DMS79 treated with DMSO at 0.1 percent for 48 hours (cell line): ENCODE data around the gene NEURL1B.

Experiments used
- DNase-seq: peaks from one replicate; lab custom pipeline; 2025; lab: John Stamatoyannopoulos, UW

NEURL1B gene

GRCh38 chr5:172678902-172679301 is 37.8 kb downstream of the NEURL1B start:
- DNase-seq: peak; percentile 11

GRCh38 chr5:172679628-172680212 is 38.7 kb downstream of the NEURL1B start:
- no peak for DNase-seq

- DNase-seq: no peak
These were observed 39.9 kb downstream of the NEURL1B start for GRCh38 chr5:172680921-172681320.

DNA sequence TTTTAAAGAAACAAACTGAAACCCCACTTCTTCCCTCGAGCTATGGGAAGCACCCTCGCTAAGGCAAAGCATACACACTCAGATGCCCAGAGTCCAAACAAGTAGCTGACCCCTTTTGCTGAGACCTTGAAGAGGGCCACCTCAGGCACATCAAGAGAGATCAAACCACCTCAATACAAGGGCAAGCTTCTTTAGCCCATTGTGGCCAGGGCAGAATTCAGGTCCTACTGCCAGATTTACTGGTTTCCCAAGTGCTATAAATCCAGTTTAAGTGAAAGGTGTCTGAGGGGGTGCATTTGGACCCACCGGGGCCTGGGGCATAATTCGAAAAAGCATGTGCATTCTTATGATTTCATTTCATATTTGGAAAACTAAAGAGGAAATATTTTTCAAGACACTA is 40.4 kb downstream of the NEURL1B start:
- DNase-seq: no peak

DNA sequence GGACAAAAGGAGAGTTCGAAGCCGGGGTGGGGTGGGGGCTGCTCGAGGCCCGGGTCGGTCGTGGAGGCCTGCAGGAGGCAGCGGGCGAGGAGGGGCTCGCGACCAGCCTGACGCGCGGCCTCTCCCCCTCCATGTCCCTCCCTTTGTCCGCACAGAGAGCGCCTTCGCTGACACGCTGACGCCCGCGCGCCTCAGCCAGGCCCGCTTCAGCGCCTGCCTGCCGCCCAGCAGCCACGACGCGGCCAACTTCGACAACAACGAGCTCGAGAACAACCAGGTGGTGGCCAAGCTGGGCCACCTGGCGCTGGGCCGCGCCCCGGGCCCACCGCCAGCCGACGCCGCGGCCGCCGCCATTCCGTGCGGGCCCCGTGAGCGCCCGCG is 42.2 kb downstream of the NEURL1B start:
- DNase-seq: no peak

DNA sequence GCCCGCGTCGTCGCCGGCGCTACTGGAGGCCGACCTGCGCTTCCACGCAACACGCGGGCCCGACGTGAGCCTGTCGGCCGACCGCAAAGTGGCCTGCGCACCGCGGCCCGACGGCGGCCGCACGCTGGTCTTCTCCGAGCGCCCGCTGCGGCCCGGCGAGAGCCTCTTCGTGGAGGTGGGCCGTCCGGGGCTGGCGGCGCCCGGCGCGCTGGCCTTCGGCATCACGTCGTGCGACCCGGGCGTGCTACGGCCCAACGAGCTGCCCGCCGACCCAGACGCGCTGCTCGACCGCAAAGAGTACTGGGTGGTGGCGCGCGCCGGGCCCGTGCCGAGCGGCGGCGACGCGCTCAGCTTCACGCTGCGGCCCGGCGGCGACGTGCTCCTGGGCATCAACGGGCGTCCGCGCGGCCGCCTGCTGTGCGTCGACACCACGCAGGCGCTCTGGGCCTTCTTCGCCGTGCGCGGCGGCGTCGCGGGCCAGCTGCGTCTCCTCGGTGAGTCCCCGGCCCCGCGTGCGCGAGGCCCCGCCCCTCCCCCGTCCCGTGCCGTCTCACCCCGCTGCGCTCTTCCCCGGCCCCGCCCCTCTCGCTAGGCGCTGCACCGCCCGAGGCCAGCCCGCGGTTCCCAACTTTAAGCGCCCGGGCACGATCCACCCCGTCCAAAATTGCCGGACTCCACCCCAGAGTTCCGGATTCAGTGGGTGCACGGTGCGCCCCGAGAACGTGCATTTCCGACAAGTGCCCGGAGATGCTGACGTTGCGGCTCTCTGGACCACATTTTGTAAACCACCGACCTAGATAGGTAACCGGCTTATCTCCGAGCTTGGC is 42.8 kb downstream of the NEURL1B start:
- no peak for DNase-seq

DNA sequence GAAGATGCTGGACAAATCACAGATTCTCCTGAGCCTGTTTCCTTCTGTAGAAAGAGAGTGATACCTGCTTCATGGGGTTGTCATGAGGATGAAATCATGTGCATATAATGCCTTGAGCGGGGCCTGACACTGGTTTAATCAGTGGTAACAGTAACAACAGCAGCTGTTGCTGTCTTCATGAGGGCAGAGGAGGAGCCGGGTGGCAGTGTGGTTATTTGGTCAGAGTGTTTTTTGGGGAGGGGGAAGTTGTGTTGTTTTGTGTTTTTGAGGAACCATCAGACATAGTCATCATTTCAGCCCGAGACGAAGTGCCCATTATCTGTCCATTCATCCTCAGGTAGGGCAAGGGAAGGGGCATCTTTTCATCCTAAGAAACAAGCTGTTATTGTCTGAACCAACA is 44.0 kb downstream of the NEURL1B start:
- no peak for DNase-seq

GRCh38 chr5:172686111-172686510 is 45.0 kb downstream of the NEURL1B start:
- DNase-seq: no peak

DNA sequence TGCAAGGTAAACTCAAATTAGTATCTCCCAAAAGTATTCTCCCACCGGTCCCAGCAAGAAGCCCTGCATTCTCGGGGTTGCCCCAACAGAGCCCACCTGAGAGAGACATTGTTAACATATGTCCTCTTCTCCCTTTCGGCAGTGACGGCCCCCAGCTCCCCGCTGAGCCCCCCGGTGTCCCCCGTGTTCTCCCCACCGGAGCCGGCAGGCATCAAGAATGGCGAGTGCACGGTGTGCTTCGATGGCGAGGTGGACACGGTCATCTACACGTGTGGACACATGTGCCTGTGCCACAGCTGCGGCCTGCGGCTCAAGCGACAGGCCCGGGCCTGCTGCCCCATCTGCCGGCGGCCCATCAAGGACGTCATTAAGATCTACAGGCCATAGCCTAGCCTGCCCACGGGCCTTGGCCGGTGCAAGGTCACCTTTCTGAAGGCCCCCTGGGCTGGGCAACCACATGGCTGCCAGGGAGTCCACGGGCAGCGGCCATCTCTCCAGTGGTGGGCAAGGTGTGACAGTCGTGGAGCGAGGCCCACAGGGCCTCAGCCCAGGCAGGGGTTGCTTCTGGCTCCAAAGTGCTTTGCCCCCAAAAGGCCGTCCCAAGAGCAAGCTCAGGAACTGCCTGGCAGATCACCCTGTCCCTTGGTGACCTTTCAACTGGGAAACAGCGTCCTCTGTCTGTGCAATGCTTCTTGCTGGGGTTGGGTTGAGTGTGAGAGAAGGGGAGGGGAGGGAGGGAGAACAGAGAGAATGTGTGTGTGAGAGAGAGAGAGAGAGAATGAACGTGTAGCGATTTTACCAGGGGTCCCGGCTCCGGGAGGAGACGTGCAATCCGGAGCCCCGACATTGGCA is 45.7 kb downstream of the NEURL1B start:
- DNase-seq: no peak

- DNase-seq: no peak
These were observed 46.9 kb downstream of the NEURL1B start for GRCh38 chr5:172687940-172688339.

DNA sequence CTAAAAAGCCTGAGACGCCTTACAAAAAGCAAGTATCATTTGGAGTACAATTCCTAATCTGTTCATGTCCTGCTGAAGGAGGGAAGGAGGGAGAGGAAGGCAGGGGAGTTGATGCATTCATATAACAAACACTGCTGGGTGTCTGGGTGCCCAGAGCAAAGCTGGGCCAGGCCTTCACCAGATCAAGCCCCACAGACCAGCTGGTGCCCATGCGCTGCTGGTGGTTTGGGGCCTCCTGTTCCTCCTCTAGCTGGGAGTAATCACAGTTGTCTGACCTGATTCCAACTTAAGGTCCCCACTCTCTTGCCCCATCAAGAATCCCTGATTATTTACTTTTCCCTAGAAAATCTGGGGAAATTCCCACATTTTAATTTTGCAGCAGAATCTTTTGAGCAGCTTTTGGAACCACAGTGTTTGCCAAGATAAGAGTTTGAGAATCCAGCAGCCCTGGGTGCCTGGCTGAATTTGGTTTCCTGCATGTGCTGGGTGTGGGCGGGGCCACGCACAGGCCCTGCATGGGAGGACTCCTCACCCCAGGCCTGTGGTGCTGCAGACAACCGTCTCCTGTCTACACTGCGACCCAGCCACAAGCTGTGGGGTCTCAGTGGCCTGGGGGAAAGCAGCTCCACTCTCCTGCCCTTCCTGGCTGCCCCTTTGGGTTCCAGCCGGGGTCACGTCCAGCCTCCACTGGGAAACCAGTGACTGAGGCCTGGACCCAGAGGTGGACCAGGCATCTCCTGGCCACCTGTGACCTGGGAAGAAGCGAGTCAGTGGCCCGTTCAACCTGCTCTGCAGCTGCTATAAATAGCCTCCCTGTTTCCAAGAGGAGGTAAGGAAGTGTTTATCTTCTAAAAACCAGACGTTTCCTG is 47.5 kb downstream of the NEURL1B start:
- no peak for DNase-seq

- DNase-seq: no peak
These were observed 48.1 kb downstream of the NEURL1B start for GRCh38 chr5:172689218-172689572.

- no peak for DNase-seq
These were observed 48.7 kb downstream of the NEURL1B start for GRCh38 chr5:172689801-172690200.

- DNase-seq: no peak
These were observed 49.4 kb downstream of the NEURL1B start for GRCh38 chr5:172690258-172691075.

DNA sequence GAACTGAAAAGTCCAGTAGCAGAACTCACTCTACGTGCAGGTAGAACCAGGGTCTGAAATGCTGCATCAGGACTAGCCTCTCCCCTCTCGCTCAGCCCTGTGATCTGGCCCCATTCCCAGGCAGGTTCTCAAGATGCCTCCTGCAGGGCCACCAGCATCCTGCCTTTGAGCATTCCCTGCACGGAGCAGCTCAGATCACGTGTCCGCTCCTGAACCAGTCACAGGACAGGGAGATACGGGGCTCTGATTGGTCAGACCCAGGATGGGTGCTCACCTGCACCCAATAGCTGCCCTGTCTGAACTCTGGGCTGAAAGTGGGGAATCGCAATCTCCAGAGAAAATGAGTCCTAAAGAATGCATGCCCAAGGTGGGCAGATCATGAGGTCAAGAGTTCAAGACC is 50.8 kb downstream of the NEURL1B start:
- DNase-seq: no peak

GRCh38 chr5:172692451-172692850 is 51.4 kb downstream of the NEURL1B start:
- DNase-seq: no peak

- DNase-seq: no peak
These were observed 51.9 kb downstream of the NEURL1B start for GRCh38 chr5:172692981-172693380.

GRCh38 chr5:172694061-172694460 is 53.0 kb downstream of the NEURL1B start:
- no peak for DNase-seq

GRCh38 chr5:172694541-172694940 is 53.5 kb downstream of the NEURL1B start:
- no peak for DNase-seq

GRCh38 chr5:172695232-172696054 is 54.4 kb downstream of the NEURL1B start:
- no peak for DNase-seq
